Measurements from ENCODE around the gene RAB11A. TPM values are rescaled to one million over a fixed set of nuclear protein-coding genes. Genes with fewer than 3 reads are reported as not detected.

RAB11A gene
- total RNA-seq, 1 donor from 2014 or later: 192 TPM

- H3K9me3 ChIP-seq: no peaks in the 10 kb centered on the region
- H3K4me1 ChIP-seq: no peaks in the 10 kb centered on the region
- H3K36me3 ChIP-seq: no peaks in the 10 kb centered on the region
- intact Hi-C loops (cut with DNase I): loop anchor here (10.0 kb wide), 1 partner anchor 217 kb away; no protein-coding TSS in a partner anchor
- H3K27me3 ChIP-seq: no peaks in the 10 kb centered on the region
- DNase-seq (ENCODE audit: low spot score in 2 of 2): no peak
- TF ChIP-seq CTCF (IDR thresholded peaks at IDR 0.05): no peak
- H3K27ac ChIP-seq: no peak overlapping the region
- no peak overlapping the region for H3K4me3 ChIP-seq
Measured at GRCh38 chr15:65851981-65852380, 17.3 kb upstream of the RAB11A start.

GRCh38 chr15:65856821-65857455 lies 12.4 kb upstream of the RAB11A start:
- Histone ChIP-seq H3K27me3 (no peaks in the 10 kb centered on the region), H3K4me1 (no peaks in the 10 kb centered on the region), H3K4me3 (no peak overlapping the region), H3K9me3 (no peaks in the 10 kb centered on the region), H3K36me3 (no peaks in the 10 kb centered on the region), H3K27ac (no peak overlapping the region)
- TF ChIP-seq CTCF (IDR thresholded peaks at IDR 0.05): peak; percentile 63 to 83 (median 77)
- intact Hi-C loops (cut with DNase I): loop anchor here (10.0 kb wide), 1 partner anchor 222 kb away; no protein-coding TSS in a partner anchor
- DNase-seq (ENCODE audit: low spot score in 2 of 2): peak; percentile 21 to 87

GRCh38 chr15:65857718-65858402 lies 11.4 kb upstream of the RAB11A start:
- H3K27ac ChIP-seq: no peak overlapping the region
- TF ChIP-seq CTCF (IDR thresholded peaks at IDR 0.05): no peak

GRCh38 chr15:65862682-65863081 lies 6.6 kb upstream of the RAB11A start:
- Histone ChIP-seq H3K27ac (no peak overlapping the region), H3K4me3 (no peak overlapping the region), H3K27me3 (no peaks in the 10 kb centered on the region), H3K9me3 (no peaks in the 10 kb centered on the region), H3K36me3 (no peaks in the 10 kb centered on the region), H3K4me1 (no peaks in the 10 kb centered on the region)
- intact Hi-C loops (cut with DNase I): no loop called here
- TF ChIP-seq CTCF (IDR thresholded peaks at IDR 0.05): peak in 1 of 3 experiments; percentile 18
- DNase-seq (ENCODE audit: low spot score in 2 of 2): no peak

More at GRCh38 chr15:65857718-65858402, 11.4 kb upstream of the RAB11A start:
- H3K36me3 ChIP-seq: no peaks in the 10 kb centered on the region
- H3K9me3 ChIP-seq: no peaks in the 10 kb centered on the region
- DNase-seq (ENCODE audit: low spot score in 2 of 2): no peak
- no peak overlapping the region for H3K4me3 ChIP-seq
- no peaks in the 10 kb centered on the region for H3K27me3 ChIP-seq
- H3K4me1 ChIP-seq: no peaks in the 10 kb centered on the region
- intact Hi-C loops (cut with DNase I): loop anchor here (10.0 kb wide), 1 partner anchor 223 kb away; no protein-coding TSS in a partner anchor

- H3K27me3 ChIP-seq: no peaks in the 10 kb centered on the region
- no peaks in the 10 kb centered on the region for H3K4me1 ChIP-seq
- H3K36me3 ChIP-seq: no peaks in the 10 kb centered on the region
- no peaks in the 10 kb centered on the region for H3K9me3 ChIP-seq
- H3K4me3 ChIP-seq: no peak overlapping the region
- TF ChIP-seq CTCF (IDR thresholded peaks at IDR 0.05): no peak
- intact Hi-C loops (cut with DNase I): no loop called here
- DNase-seq (ENCODE audit: low spot score in 2 of 2): no peak
- H3K27ac ChIP-seq: no peak overlapping the region
Measured at GRCh38 chr15:65863106-65863505, 6.2 kb upstream of the RAB11A start.

All from ascending aorta (tissue), 2 donors.